ENCODE measurements around the gene THAP4.

DNA sequence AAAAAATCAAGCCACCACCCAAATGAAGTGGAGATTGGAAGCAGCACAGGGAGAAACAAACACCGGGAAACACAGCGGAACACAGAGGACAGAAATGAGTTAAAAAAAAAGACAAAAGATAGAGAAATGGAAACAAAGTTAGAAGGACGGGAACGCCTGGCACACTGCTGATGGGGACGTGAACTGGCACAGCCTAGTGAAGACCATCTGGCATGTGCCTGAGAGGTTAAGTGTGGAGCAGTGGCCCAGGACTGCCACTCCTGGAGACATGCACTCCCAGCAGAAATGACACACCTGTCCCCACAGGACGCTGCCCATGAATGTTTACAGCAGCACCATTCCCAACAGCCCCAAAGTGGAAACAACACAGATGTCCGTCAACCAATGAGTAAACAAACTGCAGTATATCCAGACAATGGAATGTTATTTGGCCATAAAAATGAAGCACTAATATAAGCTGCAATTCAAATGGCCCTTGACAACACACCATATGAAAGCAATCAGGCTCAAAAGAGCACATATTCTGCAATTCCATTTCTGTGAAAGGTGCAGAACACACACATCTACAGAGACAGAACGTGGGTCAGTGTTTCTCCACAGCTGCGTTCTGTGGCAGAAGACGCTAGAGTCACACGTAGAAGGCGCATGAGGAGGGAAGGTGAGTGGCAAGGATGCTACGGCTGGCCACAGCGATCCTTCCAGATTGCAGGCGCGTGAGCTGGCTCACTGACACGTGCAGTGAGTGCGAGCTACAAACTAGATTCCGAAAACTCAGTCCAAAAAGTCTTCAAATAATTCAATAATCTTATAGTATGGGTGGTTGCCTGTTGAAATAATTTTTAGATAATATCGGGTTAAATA is 24.6 kb downstream of the THAP4 start:
- TF ChIP-seq, protein P1, sequence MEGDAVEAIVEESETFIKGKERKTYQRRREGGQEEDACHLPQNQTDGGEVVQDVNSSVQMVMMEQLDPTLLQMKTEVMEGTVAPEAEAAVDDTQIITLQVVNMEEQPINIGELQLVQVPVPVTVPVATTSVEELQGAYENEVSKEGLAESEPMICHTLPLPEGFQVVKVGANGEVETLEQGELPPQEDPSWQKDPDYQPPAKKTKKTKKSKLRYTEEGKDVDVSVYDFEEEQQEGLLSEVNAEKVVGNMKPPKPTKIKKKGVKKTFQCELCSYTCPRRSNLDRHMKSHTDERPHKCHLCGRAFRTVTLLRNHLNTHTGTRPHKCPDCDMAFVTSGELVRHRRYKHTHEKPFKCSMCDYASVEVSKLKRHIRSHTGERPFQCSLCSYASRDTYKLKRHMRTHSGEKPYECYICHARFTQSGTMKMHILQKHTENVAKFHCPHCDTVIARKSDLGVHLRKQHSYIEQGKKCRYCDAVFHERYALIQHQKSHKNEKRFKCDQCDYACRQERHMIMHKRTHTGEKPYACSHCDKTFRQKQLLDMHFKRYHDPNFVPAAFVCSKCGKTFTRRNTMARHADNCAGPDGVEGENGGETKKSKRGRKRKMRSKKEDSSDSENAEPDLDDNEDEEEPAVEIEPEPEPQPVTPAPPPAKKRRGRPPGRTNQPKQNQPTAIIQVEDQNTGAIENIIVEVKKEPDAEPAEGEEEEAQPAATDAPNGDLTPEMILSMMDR (IDR thresholded peaks at IDR 0.05; ENCODE audit: insufficient read depth, low read length, poor library complexity, severe bottlenecking), result no peak
- no peak for TF ChIP-seq EZH2phosphoT487 (conservative IDR thresholded peaks at IDR 0.05; ENCODE audit: low read length)

All from SU-DHL-6 (cell line).